Mesothelial cell of epicardium (in vitro differentiated cells): ENCODE results near the gene IL13. TPM values are rescaled to one million over a fixed set of nuclear protein-coding genes. Genes with fewer than 3 reads are reported as not detected.

Experiments
- DNase-seq, 2 experiments: peaks; one replicate each; pipeline ENCODE4 v3.0.0; 2021; ENCODE audit warnings: low spot score in 2 of 2; ENCODE audit not compliant: unreplicated experiment in 2 of 2
- H3K27ac Mint-ChIP-seq: 2 replicates; pipeline ENCODE4 v1.8.0; 2021; ENCODE audit warnings: mixed read lengths
- H3K27me3 Mint-ChIP-seq: 2 replicates; pipeline ENCODE4 v1.8.0; 2021; ENCODE audit warnings: low read depth, mixed read lengths
- H3K36me3 Mint-ChIP-seq: 2 replicates; pipeline ENCODE4 v1.8.0; 2021; ENCODE audit warnings: mixed read lengths
- H3K4me1 Mint-ChIP-seq: 2 replicates; pipeline ENCODE4 v1.8.0; 2021; ENCODE audit warnings: mixed read lengths
- H3K4me3 Mint-ChIP-seq: 2 replicates; pipeline ENCODE4 v1.8.0; 2021; ENCODE audit warnings: mild to moderate bottlenecking, moderate library complexity, mixed read lengths
- H3K9me3 Mint-ChIP-seq: 2 replicates; pipeline ENCODE4 v1.8.0; 2021; ENCODE audit warnings: mixed read lengths
- total RNA-seq: library from RNA; stranded (reverse); gene quantifications from 3 replicates; pipeline ENCODE4 v1.2.1, GENCODE V29; 2021
- TF ChIP-seq, protein P1 (sequence below): fragments of 200-600 bp; sonication (generic); IDR thresholded peaks from one replicate; pipeline ENCODE4 v1.5.0; 2021; ENCODE audit warnings: antibody characterized with exemption; ENCODE audit not compliant: unreplicated experiment

The IL13 gene
- total RNA-seq, 1 donor from 2014 or later, result 0.78 TPM

DNA sequence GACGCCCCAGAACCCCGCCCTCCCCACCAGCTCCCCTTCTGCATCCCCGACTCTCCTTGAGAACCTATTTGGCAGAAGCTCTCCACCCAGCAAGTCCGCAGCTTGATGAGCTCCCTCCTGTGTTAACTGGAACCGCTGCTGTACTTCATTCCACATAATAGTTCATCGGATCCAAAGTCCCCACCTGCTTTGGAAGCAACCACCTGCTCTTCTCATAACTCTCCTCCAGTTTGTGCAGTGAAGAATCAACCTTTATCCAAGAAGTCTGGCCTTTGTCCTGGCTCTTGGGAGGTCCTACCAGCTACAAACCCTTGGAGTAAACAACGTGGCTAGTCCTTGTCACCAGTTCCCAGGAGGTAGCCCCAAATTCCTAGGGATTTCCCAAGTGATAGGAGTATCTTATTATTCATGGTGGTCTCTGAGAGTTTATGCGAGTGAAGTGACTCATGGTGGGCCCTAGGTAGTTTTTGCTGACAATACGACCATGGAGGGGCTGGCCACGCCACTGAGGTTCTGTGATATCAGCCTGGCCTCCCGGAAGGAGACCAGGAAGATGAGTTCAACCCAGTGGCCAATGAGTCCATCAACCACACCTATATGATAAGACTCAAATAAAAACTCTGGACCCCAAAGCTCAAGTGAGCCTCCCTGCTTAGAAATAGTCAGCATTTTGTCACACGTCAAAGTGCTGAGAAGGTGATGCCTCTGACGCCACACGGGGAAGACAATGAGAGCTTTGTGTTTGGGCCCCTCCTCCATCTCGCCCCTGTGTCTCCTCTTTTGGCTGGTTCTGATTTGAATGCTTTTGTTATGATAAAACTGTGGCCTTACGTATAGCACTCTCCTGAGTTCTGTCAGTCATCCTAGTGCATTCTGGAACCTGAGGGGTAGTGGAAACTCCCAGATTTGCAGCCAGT lies 12.3 kb downstream of the IL13 start:
- TF ChIP-seq, protein P1, sequence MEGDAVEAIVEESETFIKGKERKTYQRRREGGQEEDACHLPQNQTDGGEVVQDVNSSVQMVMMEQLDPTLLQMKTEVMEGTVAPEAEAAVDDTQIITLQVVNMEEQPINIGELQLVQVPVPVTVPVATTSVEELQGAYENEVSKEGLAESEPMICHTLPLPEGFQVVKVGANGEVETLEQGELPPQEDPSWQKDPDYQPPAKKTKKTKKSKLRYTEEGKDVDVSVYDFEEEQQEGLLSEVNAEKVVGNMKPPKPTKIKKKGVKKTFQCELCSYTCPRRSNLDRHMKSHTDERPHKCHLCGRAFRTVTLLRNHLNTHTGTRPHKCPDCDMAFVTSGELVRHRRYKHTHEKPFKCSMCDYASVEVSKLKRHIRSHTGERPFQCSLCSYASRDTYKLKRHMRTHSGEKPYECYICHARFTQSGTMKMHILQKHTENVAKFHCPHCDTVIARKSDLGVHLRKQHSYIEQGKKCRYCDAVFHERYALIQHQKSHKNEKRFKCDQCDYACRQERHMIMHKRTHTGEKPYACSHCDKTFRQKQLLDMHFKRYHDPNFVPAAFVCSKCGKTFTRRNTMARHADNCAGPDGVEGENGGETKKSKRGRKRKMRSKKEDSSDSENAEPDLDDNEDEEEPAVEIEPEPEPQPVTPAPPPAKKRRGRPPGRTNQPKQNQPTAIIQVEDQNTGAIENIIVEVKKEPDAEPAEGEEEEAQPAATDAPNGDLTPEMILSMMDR, result no peak
- no peaks in the 10 kb centered on the region for H3K9me3 Mint-ChIP-seq
- H3K4me1 Mint-ChIP-seq, result peaks cover 3% of the 10 kb centered on the region
- no peak for DNase-seq
- H3K36me3 Mint-ChIP-seq, result no peaks in the 10 kb centered on the region
- H3K27ac Mint-ChIP-seq, result no peak overlapping the region
- peaks cover 2% of the 10 kb centered on the region for H3K27me3 Mint-ChIP-seq
- H3K4me3 Mint-ChIP-seq, result no peak overlapping the region

DNA sequence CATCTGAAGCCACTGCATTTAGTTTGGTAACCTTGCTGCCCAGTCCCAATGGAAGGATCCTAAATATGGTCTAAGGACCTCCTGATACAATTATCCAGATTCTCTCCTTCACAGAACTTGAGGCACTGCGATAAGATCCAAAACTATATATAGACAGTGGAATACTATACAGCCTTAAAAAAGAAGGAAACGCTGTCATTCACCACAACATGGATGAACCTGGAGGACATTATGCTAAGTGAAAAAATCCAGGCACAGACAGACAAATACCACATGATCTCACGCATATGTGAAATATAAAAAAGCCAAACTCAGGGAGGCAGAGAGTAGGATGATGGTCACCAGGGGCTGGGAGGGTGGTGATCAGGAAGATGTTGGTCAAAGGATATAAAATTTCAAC lies 13.0 kb downstream of the IL13 start:
- Mint-ChIP-seq H3K27ac (no peak overlapping the region), H3K36me3 (no peaks in the 10 kb centered on the region), H3K27me3 (peaks cover 2% of the 10 kb centered on the region), H3K9me3 (no peaks in the 10 kb centered on the region), H3K4me1 (peaks cover 3% of the 10 kb centered on the region), H3K4me3 (no peak overlapping the region)
- TF ChIP-seq, protein P1, result no peak
- no peak for DNase-seq

DNA sequence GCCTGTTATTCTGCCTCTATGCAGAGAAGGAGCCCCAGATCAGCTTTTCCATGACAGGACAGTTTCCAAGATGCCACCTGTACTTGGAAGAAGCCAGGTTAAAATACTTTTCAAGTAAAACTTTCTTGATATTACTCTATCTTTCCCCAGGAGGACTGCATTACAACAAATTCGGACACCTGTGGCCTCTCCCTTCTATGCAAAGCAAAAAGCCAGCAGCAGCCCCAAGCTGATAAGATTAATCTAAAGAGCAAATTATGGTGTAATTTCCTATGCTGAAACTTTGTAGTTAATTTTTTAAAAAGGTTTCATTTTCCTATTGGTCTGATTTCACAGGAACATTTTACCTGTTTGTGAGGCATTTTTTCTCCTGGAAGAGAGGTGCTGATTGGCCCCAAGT lies 15.5 kb downstream of the IL13 start:
- DNase-seq, result no peak
- no peaks in the 10 kb centered on the region for H3K9me3 Mint-ChIP-seq
- peaks cover 7% of the 10 kb centered on the region for H3K4me1 Mint-ChIP-seq
- H3K36me3 Mint-ChIP-seq, result no peaks in the 10 kb centered on the region
- H3K4me3 Mint-ChIP-seq, result no peak overlapping the region
- TF ChIP-seq, protein P1, result no peak
- H3K27me3 Mint-ChIP-seq, result no peaks in the 10 kb centered on the region
- H3K27ac Mint-ChIP-seq, result no peak overlapping the region

DNA sequence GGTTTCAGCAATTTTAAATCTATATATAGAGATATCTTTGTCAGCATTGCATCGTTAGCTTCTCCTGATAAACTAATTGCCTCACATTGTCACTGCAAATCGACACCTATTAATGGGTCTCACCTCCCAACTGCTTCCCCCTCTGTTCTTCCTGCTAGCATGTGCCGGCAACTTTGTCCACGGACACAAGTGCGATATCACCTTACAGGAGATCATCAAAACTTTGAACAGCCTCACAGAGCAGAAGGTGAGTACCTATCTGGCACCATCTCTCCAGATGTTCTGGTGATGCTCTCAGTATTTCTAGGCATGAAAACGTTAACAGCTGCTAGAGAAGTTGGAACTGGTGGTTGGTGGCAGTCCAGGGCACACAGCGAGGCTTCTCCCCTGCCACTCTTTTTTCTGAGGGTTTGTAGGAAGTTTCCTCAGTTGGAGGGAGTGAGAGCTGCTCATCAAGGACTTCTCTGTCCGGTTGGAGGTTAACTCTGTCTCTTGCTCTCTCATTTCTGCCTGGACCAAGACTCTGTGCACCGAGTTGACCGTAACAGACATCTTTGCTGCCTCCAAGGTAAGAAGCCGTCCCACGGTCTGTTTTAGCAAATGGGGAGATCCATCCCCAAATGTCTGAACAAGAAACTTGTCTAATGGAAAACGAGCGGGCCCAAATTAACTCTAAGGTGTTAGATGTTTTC lies 16.1 kb downstream of the IL13 start, which contains the start of gene IL4:
TSS of gene IL4 (plus strand) at position 51 of the 692 bp plus-strand sequence. CDS start at position 113, 62 bp downstream.
- Mint-ChIP-seq H3K4me1 (peaks cover 7% of the 10 kb centered on the region), H3K36me3 (no peaks in the 10 kb centered on the region), H3K9me3 (no peaks in the 10 kb centered on the region), H3K27me3 (no peaks in the 10 kb centered on the region), H3K27ac (peak within 1 kb of the TSS; percentile 72), H3K4me3 (no peak within 1 kb of the TSS)
- DNase-seq, result no peak
- TF ChIP-seq, protein P1, result no peak

DNA sequence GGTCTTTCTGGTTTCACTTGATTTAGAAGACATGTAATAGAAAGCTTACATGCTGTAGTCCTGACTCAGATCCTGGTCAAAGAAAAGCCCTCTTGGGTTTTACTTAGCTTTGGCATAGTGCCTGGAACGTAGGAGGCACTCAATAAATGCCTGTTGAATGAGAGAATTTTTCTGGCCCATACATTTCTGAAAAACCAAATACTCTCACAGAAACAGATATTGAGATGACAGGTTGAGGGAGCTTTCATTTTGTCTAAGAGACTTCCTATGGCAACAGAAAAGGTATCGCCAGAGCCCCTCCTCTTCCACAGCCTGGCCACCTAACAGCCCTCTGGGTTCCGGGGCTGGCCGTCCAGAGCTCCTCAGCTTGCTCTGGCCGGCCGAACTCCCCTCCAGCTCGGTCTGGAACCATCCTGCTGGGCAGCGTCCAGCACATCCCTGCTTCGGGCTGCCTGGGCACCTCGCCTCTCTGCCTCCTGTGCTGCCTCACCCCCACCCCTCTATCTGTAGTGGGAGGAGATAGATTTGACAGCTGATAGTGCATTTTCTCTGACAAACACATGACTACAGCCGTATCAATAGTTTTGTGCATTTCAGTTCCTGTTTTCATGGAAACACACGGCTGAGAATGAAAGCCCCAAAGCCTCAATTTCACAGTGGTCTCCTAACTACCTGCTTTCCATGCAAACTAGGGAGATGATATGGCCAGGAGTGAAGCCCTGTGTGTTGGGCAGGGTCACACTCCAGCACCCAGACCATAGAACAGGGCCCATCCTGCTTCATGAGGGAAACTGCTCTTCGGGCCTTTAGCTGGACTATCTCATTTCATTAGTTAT lies 16.9 kb downstream of the IL13 start:
- Mint-ChIP-seq H3K27ac (peak overlapping the region; percentile 72), H3K36me3 (no peaks in the 10 kb centered on the region), H3K4me3 (no peak overlapping the region), H3K27me3 (no peaks in the 10 kb centered on the region), H3K4me1 (peaks cover 7% of the 10 kb centered on the region), H3K9me3 (no peaks in the 10 kb centered on the region)
- DNase-seq, result no peak
- TF ChIP-seq, protein P1, result no peak
